ENCODE results near the gene DPH5. TPM values are rescaled to one million over a fixed set of nuclear protein-coding genes. Genes with fewer than 3 reads are reported as not detected.
"Not testable (repeated sequence)": the region's sequence is repeated elsewhere in the genome, so short reads cannot be mapped to it uniquely, and the experiment has no call there.

The DPH5 gene
- polyA plus RNA-seq, 4 donors: 53.8 to 65.8 (median 61.5) TPM

DNA sequence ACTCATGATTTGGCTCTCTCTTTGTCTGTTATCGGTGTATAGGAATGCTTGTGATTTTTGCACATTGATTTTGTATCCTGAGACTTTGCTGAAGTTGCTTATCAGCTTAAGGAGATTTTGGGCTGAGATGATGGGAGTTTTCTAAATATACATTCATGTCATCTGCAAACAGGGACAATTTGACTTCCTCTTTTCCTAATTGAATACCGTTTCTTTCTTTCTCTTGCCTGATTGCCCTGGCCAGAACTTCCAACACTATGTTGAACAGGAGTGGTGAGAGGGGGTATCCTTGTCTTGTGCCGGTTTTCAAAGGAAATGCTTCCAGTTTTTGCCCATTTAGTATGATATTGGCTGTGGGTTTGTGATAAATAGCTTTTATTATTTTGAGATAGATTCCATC lies 79.5 kb downstream of the DPH5 start:
- DNase-seq (ENCODE audit: low read depth in 4 of 4, low spot score in 3 of 4): not testable (repeated sequence)

DNA sequence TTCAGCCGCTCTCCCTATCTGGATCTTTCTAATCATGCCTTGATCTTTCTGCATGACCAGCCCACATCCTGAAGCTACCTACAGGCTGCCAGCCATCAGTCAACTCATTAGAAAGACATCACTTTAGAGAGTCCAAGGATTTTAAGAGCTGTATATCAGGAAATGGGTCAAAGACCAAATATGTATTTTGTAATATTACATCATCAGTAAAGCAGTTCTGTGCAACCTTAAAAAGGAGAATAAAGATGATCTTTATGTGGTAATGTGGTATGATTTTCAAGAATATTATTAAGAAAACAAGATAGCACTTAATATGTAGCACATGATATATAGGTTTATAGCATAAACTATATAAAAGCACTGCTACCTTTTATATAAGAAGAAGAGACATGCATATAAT lies 82.1 kb downstream of the DPH5 start:
- no peak for DNase-seq (ENCODE audit: low read depth in 4 of 4, low spot score in 3 of 4)

DNA sequence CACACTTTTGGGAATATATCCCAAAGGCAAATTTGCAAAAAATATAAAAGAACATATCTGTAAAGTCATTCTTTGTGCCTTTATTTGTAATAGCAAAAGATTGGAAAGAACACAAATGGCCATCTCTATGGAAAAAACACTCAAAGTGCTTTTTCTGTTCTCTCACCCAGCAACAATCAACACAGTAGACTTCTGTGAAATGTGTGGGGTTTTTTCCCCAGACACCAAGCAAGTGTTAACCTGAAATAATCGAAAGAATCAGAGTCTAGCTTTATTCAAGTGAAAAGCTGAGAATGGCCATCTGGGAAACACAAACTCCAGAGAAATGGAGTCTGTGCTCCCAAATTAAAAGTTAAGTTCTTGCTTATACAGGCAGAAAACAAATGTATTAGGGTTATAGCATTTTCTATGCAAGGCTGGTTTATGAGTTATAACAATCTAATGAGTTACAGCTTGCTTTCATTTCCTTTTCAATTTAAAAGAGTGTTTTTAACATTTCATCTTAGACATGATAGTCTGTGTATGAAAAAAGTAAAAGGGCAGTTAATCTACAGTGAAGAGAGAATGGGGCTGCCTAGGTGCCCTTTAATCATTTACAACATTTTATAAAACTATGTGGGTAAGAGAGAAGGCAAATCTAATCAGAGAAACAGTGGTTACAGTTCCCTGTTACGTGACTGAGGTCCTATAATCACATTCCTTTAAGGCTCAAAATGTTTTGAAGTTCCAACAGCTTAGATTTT lies 83.1 kb downstream of the DPH5 start:
- DNase-seq (ENCODE audit: low read depth in 4 of 4, low spot score in 3 of 4): no peak

DNA sequence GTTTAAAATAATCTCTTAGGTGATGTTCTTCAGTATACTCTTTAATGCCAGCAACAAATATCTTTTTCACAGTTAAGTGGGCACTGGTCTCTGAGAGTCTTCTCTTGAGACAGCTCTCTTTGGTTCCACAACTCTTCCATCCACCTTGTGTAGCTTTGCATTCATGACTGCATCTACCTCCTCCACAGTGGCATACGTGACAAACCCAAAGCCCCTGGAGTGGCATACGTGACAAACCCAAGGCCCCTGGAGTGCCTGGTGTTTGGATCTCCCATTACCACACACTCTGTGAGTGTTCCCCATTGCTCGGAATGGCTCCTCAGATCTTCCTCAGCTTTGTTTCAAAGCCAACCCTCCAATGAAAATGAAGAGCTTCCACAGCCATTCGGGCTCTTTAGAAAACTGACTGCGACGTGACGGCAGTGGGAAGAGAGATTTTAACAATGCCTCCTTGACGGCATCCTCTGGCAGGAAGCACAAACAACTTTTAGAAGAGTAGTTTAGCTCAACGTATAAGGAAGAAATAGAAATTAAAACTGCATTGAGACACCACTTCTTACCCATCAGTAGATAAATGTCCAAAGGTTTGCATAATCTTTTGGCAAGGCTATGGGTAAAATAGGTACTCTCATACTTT lies 83.9 kb downstream of the DPH5 start:
- no peak for DNase-seq (ENCODE audit: low read depth in 4 of 4, low spot score in 3 of 4)

DNA sequence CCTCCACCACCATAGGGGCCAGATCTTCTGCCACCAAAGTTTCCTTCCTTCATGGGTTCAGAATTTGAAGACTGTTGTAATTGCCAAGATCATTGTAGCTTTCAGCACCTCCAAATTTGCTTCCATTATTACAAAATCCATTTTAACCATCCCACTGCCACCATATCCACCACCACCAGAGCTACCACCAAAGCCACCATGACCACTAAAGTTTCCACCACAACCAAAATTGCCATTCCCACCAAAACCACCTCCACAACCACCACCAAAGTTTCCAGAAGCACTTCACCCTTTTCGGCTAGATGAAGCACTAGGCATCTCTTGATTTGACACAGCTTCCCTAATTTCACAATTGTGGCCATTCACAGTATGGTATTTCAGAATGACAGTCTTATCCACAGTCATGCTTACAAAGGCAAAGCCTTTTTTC lies 84.5 kb downstream of the DPH5 start:
- no peak for DNase-seq (ENCODE audit: low read depth in 4 of 4, low spot score in 3 of 4)

Other genes with a start within 250 kb of the DPH5 start
- 10 to 100 TPM; 63.1 to 96.4 (median 69.3) TPM for gene EXTL2, start 130.9 kb downstream of the DPH5 start, polyA plus RNA-seq (ENCODE audit: insufficient read length in 4 of 4)
- gene SLC30A7, start 129.7 kb downstream of the DPH5 start, polyA plus RNA-seq (ENCODE audit: insufficient read length in 4 of 4): 10 to 100 TPM; 16.9 to 18.6 (median 18.2) TPM
- 10 to 100 TPM in 3 of 4 donors, 1 to 10 TPM in 1; 9.0 to 25.4 (median 19.6) TPM for gene S1PR1, start 211.2 kb upstream of the DPH5 start, polyA plus RNA-seq (ENCODE audit: insufficient read length in 4 of 4)

Data from left renal pelvis (tissue), 4 donors.